Measurements from ENCODE around the gene SIN3A.

DNA sequence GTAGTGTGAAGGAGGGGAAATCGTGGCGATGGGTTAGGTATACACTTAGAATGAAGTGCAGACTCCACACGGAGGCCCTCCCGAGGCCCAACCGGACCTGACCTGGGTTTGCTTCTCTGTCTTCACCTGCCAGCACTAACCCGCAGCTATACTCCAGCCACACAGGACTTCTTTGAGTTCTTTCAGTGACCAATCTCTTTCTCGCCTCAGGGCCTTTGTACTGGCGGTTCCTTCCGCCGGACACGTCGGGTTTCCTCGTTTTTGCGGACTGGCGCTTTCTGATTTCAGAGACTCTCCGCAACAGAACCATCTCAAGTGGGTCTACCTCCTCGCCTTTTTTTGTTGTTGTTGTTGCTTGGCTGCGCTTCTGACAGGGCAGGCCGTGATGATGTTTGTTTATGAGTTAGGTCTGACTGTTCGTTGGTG is 104.7 kb downstream of the SIN3A start, which contains the start of gene NEIL1:
- no peak for TF ChIP-seq EZH2phosphoT487 (IDR thresholded peaks at IDR 0.05; ENCODE audit: insufficient read depth, low read depth)
- no peak for TF ChIP-seq EZH2 (IDR thresholded peaks at IDR 0.05; ENCODE audit: insufficient read depth, poor library complexity, severe bottlenecking)

Measured in GM23248 (cell line).